HEK293 (cell line): ENCODE measurements around the gene CAPN5.
A peak's percentile ranks its signal among the peaks of the same experiment; 100 is the strongest.

Experiments used
- CTCF ChIA-PET: fragments of 350-600 bp; formaldehyde crosslinking; extraction: SDS; loops from one replicate; lab custom pipeline; 2021; ENCODE audit warnings: antibody characterized with exemption; lab: Yijun Ruan, JAX
- POLR2A ChIA-PET: fragments of 300-600 bp; formaldehyde crosslinking; extraction: SDS; loops from one replicate; lab custom pipeline; 2020; ENCODE audit warnings: antibody characterized with exemption, inconsistent platforms; lab: Yijun Ruan, JAX
- H3K27ac ChIP-seq: fragments of 200-500 bp; sonication (Bioruptor generic); 2 replicates; pipeline ENCODE4 v1.5.1; 2014; ENCODE audit warnings: low read depth, low read length, control low read depth, inconsistent platforms; ENCODE audit errors: extremely low read depth
- H3K36me3 ChIP-seq, 2 experiments: fragments of 200-500 bp in 1 of 2; sonication (Bioruptor generic) in 1 of 2; 1 replicate in 1 of 2; 2 replicates in 1 of 2; pipeline ENCODE4 v1.5.1; 2014 to 2017; ENCODE audit warnings: inconsistent platforms in 2 of 2, low read length in 2 of 2; ENCODE audit not compliant: control insufficient read depth in 2 of 2, insufficient read depth in 1 of 2
- H3K4me1 ChIP-seq: fragments of 200-500 bp; sonication (Bioruptor generic); 2 replicates; pipeline ENCODE4 v1.5.1; 2014; ENCODE audit warnings: mild to moderate bottlenecking, low read length, inconsistent platforms; ENCODE audit not compliant: control insufficient read depth, insufficient read depth
- H3K4me3 ChIP-seq: 2 replicates; pipeline ENCODE4 v1.5.1; 2011; ENCODE audit warnings: low read depth, mild to moderate bottlenecking, control low read depth, low read length, moderate library complexity
- H3K9me3 ChIP-seq: fragments of 200-500 bp; sonication (Bioruptor generic); 2 replicates; pipeline ENCODE4 v1.5.1; 2014; ENCODE audit warnings: low read depth, low read length, inconsistent platforms; ENCODE audit not compliant: control insufficient read depth, insufficient read depth
- HOXA7 ChIP-seq: sonication (generic); formaldehyde crosslinking; IDR thresholded peaks from 2 replicates; pipeline ENCODE4 v1.8.1; 2022; ENCODE audit warnings: missing genetic modification reagents, borderline replicate concordance
- KLF1 ChIP-seq: fragments of 450-650 bp; formaldehyde crosslinking; IDR thresholded peaks from 2 replicates; pipeline ENCODE4 v1.5.1; 2016; ENCODE audit warnings: missing biosample characterization, missing genetic modification characterization
- KLF17 ChIP-seq: fragments of 450-650 bp; formaldehyde crosslinking; IDR thresholded peaks from 2 replicates; pipeline ENCODE4 v1.5.1; 2016; ENCODE audit warnings: missing biosample characterization, missing genetic modification characterization
- PATZ1 ChIP-seq: fragments of 450-650 bp; formaldehyde crosslinking; IDR thresholded peaks from 2 replicates; pipeline ENCODE4 v1.5.1; 2016; ENCODE audit warnings: missing biosample characterization, missing genetic modification characterization
- SP3 ChIP-seq: fragments of 450-650 bp; formaldehyde crosslinking; IDR thresholded peaks from 2 replicates; pipeline ENCODE4 v1.5.1; 2016; ENCODE audit warnings: missing biosample characterization, missing genetic modification characterization
- YY1 ChIP-seq: fragments of 450-650 bp; formaldehyde crosslinking; IDR thresholded peaks from 2 replicates; pipeline ENCODE4 v1.5.1; 2018; ENCODE audit warnings: missing biosample characterization, missing genetic modification characterization
- ZBTB17 ChIP-seq: fragments of 450-650 bp; formaldehyde crosslinking; IDR thresholded peaks from 2 replicates; pipeline ENCODE4 v1.5.1; 2016; ENCODE audit warnings: missing biosample characterization, missing genetic modification characterization
- ZBTB21 ChIP-seq: fragments of 450-650 bp; formaldehyde crosslinking; IDR thresholded peaks from 2 replicates; pipeline ENCODE4 v1.5.1; 2017; ENCODE audit warnings: missing biosample characterization, missing genetic modification characterization
- ZBTB49 ChIP-seq: fragments of 450-650 bp; formaldehyde crosslinking; IDR thresholded peaks from 2 replicates; pipeline ENCODE4 v1.5.1; 2016; ENCODE audit warnings: missing biosample characterization, missing genetic modification characterization, low read depth
- ZEB2 ChIP-seq: fragments of 450-650 bp; formaldehyde crosslinking; IDR thresholded peaks from 2 replicates; pipeline ENCODE4 v1.5.1; 2016; ENCODE audit warnings: missing biosample characterization, missing genetic modification characterization
- ZNF248 ChIP-seq: fragments of 450-650 bp; formaldehyde crosslinking; IDR thresholded peaks from 2 replicates; pipeline ENCODE4 v1.5.1; 2017; ENCODE audit warnings: missing biosample characterization, missing genetic modification characterization
- ZNF280C ChIP-seq: fragments of 450-650 bp; formaldehyde crosslinking; IDR thresholded peaks from 2 replicates; pipeline ENCODE4 v1.5.1; 2016; ENCODE audit warnings: missing biosample characterization, missing genetic modification characterization
- ZNF335 ChIP-seq: fragments of 450-650 bp; formaldehyde crosslinking; conservative IDR thresholded peaks from 2 replicates; pipeline ENCODE4 v1.5.1; 2016; ENCODE audit warnings: missing biosample characterization, missing genetic modification characterization
- ZNF354C ChIP-seq: fragments of 450-650 bp; formaldehyde crosslinking; IDR thresholded peaks from 2 replicates; pipeline ENCODE4 v1.5.1; 2016; ENCODE audit warnings: missing biosample characterization, missing genetic modification characterization, low read depth, borderline replicate concordance
- ZNF362 ChIP-seq: fragments of 450-650 bp; formaldehyde crosslinking; IDR thresholded peaks from 2 replicates; pipeline ENCODE4 v1.5.1; 2016; ENCODE audit warnings: missing biosample characterization, missing genetic modification characterization
- ZNF366 ChIP-seq: fragments of 450-650 bp; formaldehyde crosslinking; conservative IDR thresholded peaks from 2 replicates; pipeline ENCODE4 v1.5.1; 2016; ENCODE audit warnings: missing biosample characterization, missing genetic modification characterization
- ZNF394 ChIP-seq: fragments of 450-650 bp; formaldehyde crosslinking; IDR thresholded peaks from 2 replicates; pipeline ENCODE4 v1.5.1; 2016; ENCODE audit warnings: missing biosample characterization, missing genetic modification characterization, mild to moderate bottlenecking, moderate library complexity, borderline replicate concordance
- ZNF514 ChIP-seq: fragments of 450-650 bp; formaldehyde crosslinking; IDR thresholded peaks from 2 replicates; pipeline ENCODE4 v1.5.1; 2016; ENCODE audit warnings: missing biosample characterization, missing genetic modification characterization
- ZNF626 ChIP-seq: fragments of 450-650 bp; sonication (Bioruptor Pico); formaldehyde crosslinking; IDR thresholded peaks from 2 replicates; pipeline ENCODE4 v1.5.1; 2018; ENCODE audit warnings: missing biosample characterization, missing genetic modification characterization, inconsistent platforms
- ZNF670 ChIP-seq: fragments of 450-650 bp; formaldehyde crosslinking; IDR thresholded peaks from 2 replicates; pipeline ENCODE4 v1.5.1; 2016; ENCODE audit warnings: missing biosample characterization, missing genetic modification characterization, low read depth

Gene CAPN5

GRCh38 chr11:77126156-77126775 is 59.5 kb downstream of the CAPN5 start:
- H3K36me3 ChIP-seq, result no peaks in the 10 kb centered on the region
- TF ChIP-seq ZNF362 (tag by site-specific recombination) (no peak), ZNF514 (tag by site-specific recombination) (no peak), ZBTB49 (tag by site-specific recombination) (no peak), YY1 (no peak)
- TF ChIP-seq, all 188 proteins: peak for 0
- Histone ChIP-seq H3K4me1 (no peaks in the 10 kb centered on the region; the same call in 1 of the 2 replicates), H3K4me3 (no peak overlapping the region), H3K9me3 (no peaks in the 10 kb centered on the region), H3K27ac (no peak overlapping the region)
- POLR2A ChIA-PET, result no interaction called here
- CTCF ChIA-PET, result interaction anchor here (0.5 to 4.3 kb wide), 33 partner anchors 8 to 1001 kb away, joined by 3 to 95 read pairs (median 5); no protein-coding TSS in a partner anchor

- Histone ChIP-seq H3K4me3 (peak overlapping the region; percentile 44), H3K27ac (no peak overlapping the region), H3K4me1 (no peaks in the 10 kb centered on the region; the same call in 1 of the 2 replicates), H3K36me3 (no peaks in the 10 kb centered on the region), H3K9me3 (no peaks in the 10 kb centered on the region)
- CTCF ChIA-PET, result interaction anchor here (0.5 to 4.3 kb wide), 51 partner anchors 9 to 1002 kb away, joined by 3 to 95 read pairs (median 4); no protein-coding TSS in a partner anchor
- 0 out of 2 replicates have a peak, but pooled peaks have one; percentile 32 for TF ChIP-seq SP3 (tag by site-specific recombination)
- no peak for TF ChIP-seq ZNF248
- POLR2A ChIA-PET, result no interaction called here
These were observed 60.1 kb downstream of the CAPN5 start for GRCh38 chr11:77126861-77127234.

GRCh38 chr11:77127235-77127911 is 60.6 kb downstream of the CAPN5 start:
- no peak overlapping the region for H3K27ac ChIP-seq
- no peaks in the 10 kb centered on the region for H3K36me3 ChIP-seq
- TF ChIP-seq HOXA7 (CRISPR knock-in tag) (no peak), ZNF335 (tag by site-specific recombination) (no peak), KLF17 (no peak), ZNF626 (tag by site-specific recombination) (no peak), ZNF280C (tag by site-specific recombination) (no peak), ZNF354C (tag by site-specific recombination) (no peak), ZBTB21 (tag by site-specific recombination) (no peak), ZNF366 (no peak), ZNF248 (no peak), ZEB2 (tag by site-specific recombination) (no peak), SP3 (tag by site-specific recombination) (peak; percentile 15; the same call in 1 of the 2 replicates), ZBTB17 (no peak), KLF1 (no peak), PATZ1 (tag by site-specific recombination) (peak; percentile 91), ZNF394 (tag by site-specific recombination) (no peak), ZNF670 (tag by site-specific recombination) (no peak)

More at GRCh38 chr11:77127235-77127911, 60.6 kb downstream of the CAPN5 start:
- ChIA-PET POLR2A (no interaction called here), CTCF (interaction anchor here (0.5 to 4.3 kb wide), 56 partner anchors 9 to 1002 kb away, joined by 3 to 95 read pairs (median 4); no protein-coding TSS in a partner anchor)
- H3K4me3 ChIP-seq, result peak overlapping the region; percentile 44
- no peaks in the 10 kb centered on the region; the same call in 1 of the 2 replicates for H3K4me1 ChIP-seq
- H3K9me3 ChIP-seq, result no peaks in the 10 kb centered on the region
